Measurements from ENCODE around the gene ANAPC2.

Gene ANAPC2

GRCh38 chr9:137223078-137223970 lies 35.0 kb upstream of the ANAPC2 start:
- peak overlapping the region; percentile 73 to 91 (median 87) for H3K27ac ChIP-seq
- H3K27me3 ChIP-seq = no peaks in the 10 kb centered on the region
- H4K20me1 ChIP-seq = peaks cover 0 to 18% (median 4%) of the 10 kb centered on the region in 11 experiments; a peak in 6 of 22 replicates
- H3K9ac ChIP-seq = peak overlapping the region; percentile 85 to 94 (median 91)
- H3K9me3 ChIP-seq (replicated peaks in 1 of 11) = no peaks in the 10 kb centered on the region
- H3K36me3 ChIP-seq = peaks cover 0 to 12% (median 4%) of the 10 kb centered on the region in 11 experiments; a peak in 6 of 22 replicates
- H3K4me2 ChIP-seq = peak overlapping the region; percentile 99 to 100 (median 100)
- H3K4me3 ChIP-seq = peak overlapping the region; percentile 70 to 87 (median 76)
- H3K4me1 ChIP-seq = peaks cover 30 to 73% (median 49%) of the 10 kb centered on the region in 10 experiments
- TF ChIP-seq Cebpa-rat (IDR thresholded peaks at IDR 0.05) = no peak

- no peak for TF ChIP-seq Cebpa-rat (IDR thresholded peaks at IDR 0.05)
- Histone ChIP-seq H3K27ac (peak within 1 kb of the TSS; percentile 55 to 75 (median 71)), H3K4me3 (peak within 1 kb of the TSS; percentile 64 to 79 (median 72)), H4K20me1 (peaks cover 0 to 27% (median 7%) of the 10 kb centered on the region in 11 experiments; a peak in 9 of 22 replicates), H3K9me3 (replicated peaks in 1 of 11) (no peaks in the 10 kb centered on the region), H3K36me3 (peaks cover 0 to 21% (median 8%) of the 10 kb centered on the region in 11 experiments; a peak in 6 of 22 replicates), H3K9ac (peak within 1 kb of the TSS; percentile 67 to 94 (median 88)), H3K27me3 (no peaks in the 10 kb centered on the region), H3K4me1 (peaks cover 36 to 82% (median 54%) of the 10 kb centered on the region in 10 experiments), H3K4me2 (peak within 1 kb of the TSS; percentile 99 to 100 (median 100))
These were observed 34.1 kb upstream of the ANAPC2 start, which contains the start of gene RNF208 for GRCh38 chr9:137222190-137223077. Gene RNF208 (minus strand): TSS chr9:137222240. CDS start chr9:137221212, 1,028 bp downstream.

GRCh38 chr9:137221506-137222111 lies 33.2 kb upstream of the ANAPC2 start:
- Histone ChIP-seq H3K27me3 (no peaks in the 10 kb centered on the region), H3K36me3 (peaks cover 0 to 25% (median 12%) of the 10 kb centered on the region in 11 experiments; a peak in 6 of 22 replicates), H3K27ac (peak overlapping the region; percentile 37 to 75 (median 68); a peak in 19 of 22 replicates), H3K9ac (peak overlapping the region; percentile 67 to 94 (median 88)), H4K20me1 (peaks cover 0 to 35% (median 7%) of the 10 kb centered on the region in 11 experiments; a peak in 9 of 22 replicates), H3K9me3 (replicated peaks in 1 of 11) (no peaks in the 10 kb centered on the region), H3K4me2 (peak overlapping the region; percentile 99 to 100 (median 100)), H3K4me1 (peaks cover 44 to 82% (median 57%) of the 10 kb centered on the region in 10 experiments), H3K4me3 (peak overlapping the region; percentile 64 to 79 (median 72))
- TF ChIP-seq Cebpa-rat (IDR thresholded peaks at IDR 0.05) = no peak

GRCh38 chr9:137221095-137221505 lies 32.7 kb upstream of the ANAPC2 start:
- Histone ChIP-seq H3K9me3 (replicated peaks in 1 of 11) (no peaks in the 10 kb centered on the region), H3K4me1 (peaks cover 49 to 83% (median 61%) of the 10 kb centered on the region in 10 experiments), H3K4me3 (peak overlapping the region in 4 of 10 experiments; percentile 69 to 79 (median 74); a peak in 6 of 20 replicates), H3K4me2 (peak overlapping the region in 9 of 11 experiments; percentile 99 to 100 (median 100); a peak in 13 of 22 replicates), H4K20me1 (peaks cover 0 to 40% (median 7%) of the 10 kb centered on the region in 11 experiments; a peak in 9 of 22 replicates), H3K36me3 (peaks cover 3 to 30% (median 17%) of the 10 kb centered on the region in 11 experiments; a peak in 12 of 22 replicates), H3K9ac (peak overlapping the region in 3 of 11 experiments; percentile 83 to 91 (median 85); a peak in 5 of 22 replicates), H3K27me3 (no peaks in the 10 kb centered on the region), H3K27ac (no peak overlapping the region)
- no peak for TF ChIP-seq Cebpa-rat (IDR thresholded peaks at IDR 0.05)

- Histone ChIP-seq H3K27me3 (no peaks in the 10 kb centered on the region), H3K9ac (peak overlapping the region in 2 of 11 experiments; percentile 9 to 22; a peak in 1 of 22 replicates), H3K27ac (no peak overlapping the region), H3K9me3 (replicated peaks in 1 of 11) (no peaks in the 10 kb centered on the region), H3K4me2 (peak overlapping the region in 3 of 11 experiments; percentile 6 to 85 (median 12); a peak in 4 of 22 replicates), H3K4me3 (no peak overlapping the region), H3K4me1 (peaks cover 47 to 80% (median 59%) of the 10 kb centered on the region in 10 experiments), H3K36me3 (peaks cover 9 to 36% (median 23%) of the 10 kb centered on the region in 11 experiments; a peak in 18 of 22 replicates), H4K20me1 (peaks cover 0 to 42% (median 11%) of the 10 kb centered on the region in 11 experiments; a peak in 10 of 22 replicates)
- TF ChIP-seq Cebpa-rat (IDR thresholded peaks at IDR 0.05) = no peak
These were observed 32.1 kb upstream of the ANAPC2 start for GRCh38 chr9:137220317-137221094.

GRCh38 chr9:137219757-137220316 lies 31.5 kb upstream of the ANAPC2 start:
- no peak overlapping the region for H3K27ac ChIP-seq
- H3K4me1 ChIP-seq = peaks cover 40 to 74% (median 53%) of the 10 kb centered on the region in 10 experiments
- peak overlapping the region in 3 of 11 experiments; percentile 85 to 96 (median 86); a peak in 4 of 22 replicates for H3K4me2 ChIP-seq
- H3K9ac ChIP-seq = no peak overlapping the region; a peak in 1 of 22 replicates
- no peaks in the 10 kb centered on the region for H3K9me3 ChIP-seq (replicated peaks in 1 of 11)
- no peak overlapping the region for H3K4me3 ChIP-seq
- H4K20me1 ChIP-seq = peaks cover 0 to 48% (median 12%) of the 10 kb centered on the region in 11 experiments; a peak in 10 of 22 replicates
- peaks cover 12 to 43% (median 29%) of the 10 kb centered on the region in 11 experiments; a peak in 20 of 22 replicates for H3K36me3 ChIP-seq
- H3K27me3 ChIP-seq = no peaks in the 10 kb centered on the region
- TF ChIP-seq Cebpa-rat (IDR thresholded peaks at IDR 0.05) = no peak

All from BLaER1 treated with 17β-estradiol and CSF1 and Interleukin-3, amounts not matched to agents 10 nM and 100 nM (cell line).